ENCODE measurements around the gene TFCP2.

GRCh38 chr12:51202718-51203117 is 29.8 kb upstream of the TFCP2 start:
- no peak for TF ChIP-seq REST (IDR thresholded peaks at IDR 0.05; ENCODE audit: insufficient read depth in 1 of 2, low read depth in 2 of 2, low read length in 2 of 2)
- no peak for TF ChIP-seq SIN3A (IDR thresholded peaks at IDR 0.05; ENCODE audit: borderline replicate concordance, insufficient read depth, low read length)
- no peak for TF ChIP-seq POLR2AphosphoS5 (IDR thresholded peaks at IDR 0.05; ENCODE audit: low read depth, low read length)

All from PFSK-1 (cell line).